GM21515 (cell line): Measurements from ENCODE around the gene PIK3R3.
"Not testable (repeated sequence)": the region's sequence is repeated elsewhere in the genome, so short reads cannot be mapped to it uniquely, and the experiment has no call there.

Experiments used
- ATAC-seq: cut with Tn5 transposase; IDR thresholded peaks from one replicate; pipeline ENCODE4 v1.9.1; 2021; ENCODE audit not compliant: unreplicated experiment

Gene PIK3R3

GRCh38 chr1:46113948-46114347 lies 18.5 kb downstream of the PIK3R3 start:
- no peak for ATAC-seq

DNA sequence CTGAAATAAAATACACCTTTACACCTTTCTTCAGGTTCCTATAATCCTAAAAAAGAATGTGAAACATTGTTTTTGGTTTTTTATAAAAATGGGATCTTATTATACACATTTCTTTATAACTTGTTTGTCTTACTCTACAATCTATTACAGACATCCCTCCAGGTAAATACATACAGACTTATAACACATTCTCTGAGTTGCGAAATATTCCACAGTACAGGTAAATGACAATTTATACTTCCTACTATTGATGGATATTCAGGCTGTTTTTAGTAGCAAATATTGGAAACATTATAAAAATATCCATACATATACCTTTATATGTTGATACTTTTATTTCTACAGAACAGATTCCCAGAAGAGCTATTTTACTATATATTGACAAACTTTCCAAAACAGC lies 20.3 kb downstream of the PIK3R3 start:
- ATAC-seq, result no peak

- no peak for ATAC-seq
Measured at GRCh38 chr1:46110521-46110920, 21.9 kb downstream of the PIK3R3 start.

- ATAC-seq, result no peak
Measured at GRCh38 chr1:46102769-46103476, 29.5 kb downstream of the PIK3R3 start.

DNA sequence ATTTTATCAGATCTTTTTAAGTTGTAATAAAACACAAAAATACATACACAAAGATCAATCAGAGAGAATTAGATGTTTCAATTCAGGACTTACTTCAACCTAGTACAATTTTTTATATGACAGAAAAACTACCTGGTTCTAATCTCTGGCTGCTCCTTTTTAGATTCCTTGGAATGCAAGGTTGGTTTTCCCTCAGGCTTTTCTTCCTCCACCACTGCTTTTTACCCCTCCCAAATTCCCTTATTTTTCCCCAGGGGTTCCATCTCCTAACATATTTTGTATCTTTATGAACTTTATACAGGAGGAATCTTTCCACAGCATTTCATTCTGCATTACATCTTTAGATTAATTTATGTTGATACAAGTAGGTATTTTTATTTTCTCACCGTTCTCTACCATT lies 33.2 kb downstream of the PIK3R3 start:
- no peak for ATAC-seq

DNA sequence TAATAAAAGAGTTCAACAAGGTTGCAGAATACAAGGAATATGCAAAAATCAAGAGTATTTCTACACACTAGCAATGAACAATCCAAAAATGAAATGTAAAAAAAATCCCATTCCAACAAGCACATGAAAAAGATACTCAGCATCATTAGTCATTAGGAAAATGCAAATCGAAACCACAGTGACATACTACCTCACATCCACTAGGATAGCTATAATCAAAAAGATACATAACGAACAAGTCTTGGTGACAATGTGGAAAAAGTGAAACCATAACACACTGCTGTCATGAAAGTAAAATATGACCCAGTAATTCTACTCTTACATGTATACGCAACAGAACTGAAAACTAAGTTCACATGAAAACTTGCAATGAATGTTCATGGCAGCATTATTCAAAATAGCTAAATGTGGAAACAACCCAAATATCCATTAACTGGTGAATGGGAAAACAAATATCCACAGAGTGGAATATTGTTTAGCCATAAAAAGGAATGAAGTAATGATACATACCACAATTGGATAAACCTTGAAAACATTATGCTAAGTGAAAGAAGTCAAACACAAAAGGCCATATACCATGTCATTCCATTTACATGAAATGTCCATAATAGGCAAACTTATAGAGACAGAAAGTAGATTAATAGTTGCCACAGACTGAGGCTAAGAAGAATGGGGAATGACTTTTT lies 34.3 kb downstream of the PIK3R3 start:
- ATAC-seq, result no peak

DNA sequence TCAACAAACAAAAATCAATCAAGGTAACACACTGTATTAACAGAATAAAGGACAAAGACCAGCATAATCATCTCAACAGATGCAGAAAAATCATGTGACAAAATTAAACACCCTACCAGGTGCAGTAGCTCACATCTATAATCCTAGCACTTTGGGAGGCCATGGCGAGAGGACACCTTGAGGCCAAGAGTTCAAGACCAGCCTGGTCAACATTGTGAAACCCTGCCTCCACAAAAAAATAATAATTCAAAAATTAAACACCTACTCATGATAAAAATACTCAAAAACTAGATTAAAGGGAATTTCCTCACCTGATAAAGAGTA lies 35.3 kb downstream of the PIK3R3 start:
- ATAC-seq, result no peak

DNA sequence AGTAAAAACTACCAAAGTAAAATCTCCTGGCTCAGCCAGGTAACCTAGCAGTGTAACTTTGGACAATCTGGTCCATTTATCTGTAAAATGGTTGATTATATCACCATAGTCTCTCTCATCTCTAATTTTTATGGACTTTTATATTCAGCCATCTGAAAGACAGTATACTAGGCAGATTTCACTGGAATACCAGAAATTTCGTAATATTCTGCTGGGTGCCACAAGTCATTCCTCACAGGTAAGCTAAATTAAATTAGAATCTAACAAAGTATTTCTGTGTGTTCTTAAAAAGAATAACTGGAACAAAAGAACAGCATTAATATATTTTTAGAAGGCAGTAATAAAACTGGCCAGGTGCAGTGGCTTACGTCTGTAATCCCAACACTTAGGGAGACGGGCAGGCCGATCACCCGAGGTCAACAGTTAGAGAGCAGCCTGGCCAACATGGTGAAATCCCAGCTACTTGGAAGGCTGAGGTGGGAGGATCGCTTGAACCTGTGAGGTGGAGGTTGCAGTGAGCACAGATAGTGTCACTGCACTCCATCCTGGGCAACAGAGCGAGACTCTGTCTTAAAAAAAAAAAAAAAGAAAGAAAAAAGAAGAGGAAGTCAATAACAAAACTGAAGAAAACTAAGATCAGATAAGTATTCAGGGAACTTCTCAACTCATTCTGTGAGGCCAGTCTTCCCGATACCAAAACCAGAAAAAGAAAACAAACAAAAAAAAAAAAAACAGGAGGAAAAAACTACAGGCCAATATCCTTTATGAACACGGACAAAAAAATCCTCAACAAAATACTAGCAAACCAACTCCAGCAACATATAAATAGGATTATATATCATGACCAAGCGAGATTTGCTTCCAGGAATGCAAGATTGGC lies 35.9 kb downstream of the PIK3R3 start:
- no peak for ATAC-seq

DNA sequence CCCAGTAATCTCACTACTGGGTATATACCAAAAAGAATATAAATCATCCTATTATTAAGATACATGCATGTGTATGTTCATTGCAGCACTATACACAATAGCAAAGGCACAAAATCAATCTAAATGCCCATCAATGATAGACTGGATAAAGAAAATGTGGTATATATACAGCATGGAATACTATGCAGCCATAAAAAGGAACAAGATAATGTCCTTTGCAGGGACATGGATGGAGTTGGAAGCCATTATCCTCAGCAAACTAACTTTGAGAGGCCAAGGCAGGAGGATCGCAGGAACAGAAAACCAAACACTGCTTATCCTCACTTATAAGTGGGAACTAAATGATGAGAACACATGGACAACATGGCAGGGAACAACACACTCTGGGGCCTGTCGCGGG lies 37.3 kb downstream of the PIK3R3 start:
- not testable (repeated sequence) for ATAC-seq

DNA sequence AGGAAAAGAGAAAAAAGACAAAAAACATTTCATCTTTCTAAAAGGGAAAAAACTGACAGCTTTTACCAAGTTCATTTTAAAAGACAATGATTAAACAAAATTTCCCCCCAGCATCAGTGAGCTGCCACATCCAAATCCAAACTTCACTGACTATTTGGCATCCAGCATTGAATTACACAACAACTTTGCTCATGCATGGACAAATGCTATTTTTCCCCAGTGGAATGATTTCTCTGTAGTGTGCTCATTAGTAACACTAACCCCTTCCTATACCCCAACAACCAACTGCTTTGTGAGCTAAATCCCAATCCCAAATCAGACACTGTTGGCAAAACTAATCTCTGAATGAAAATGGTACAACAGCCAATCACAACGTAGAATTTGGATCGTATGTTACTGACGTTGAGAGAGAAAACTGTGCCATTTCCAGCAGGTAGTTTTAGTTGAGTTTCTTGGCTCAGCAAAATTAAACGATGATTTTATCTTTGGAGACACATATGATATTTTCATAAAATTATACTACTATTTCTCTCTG lies 37.9 kb downstream of the PIK3R3 start:
- ATAC-seq, result no peak

DNA sequence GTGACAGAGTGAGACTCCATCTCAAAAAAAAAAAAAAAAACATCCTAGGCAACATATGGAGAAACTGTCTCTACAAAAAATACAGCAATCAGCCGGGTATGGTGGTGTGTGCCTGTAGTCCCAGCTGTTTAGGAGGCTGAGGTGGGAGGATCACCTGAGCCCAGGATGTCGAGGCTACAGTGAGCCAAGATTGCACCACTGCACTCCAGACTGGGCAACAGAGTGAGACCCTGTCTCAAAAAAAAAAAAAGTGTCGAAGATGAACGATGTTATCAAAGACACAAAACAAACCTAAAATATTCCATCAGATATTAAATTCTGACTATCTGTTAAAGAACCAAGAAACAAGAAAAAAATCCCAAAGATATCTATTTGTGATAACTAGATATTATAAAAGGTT lies 38.6 kb downstream of the PIK3R3 start:
- not testable (repeated sequence) for ATAC-seq

DNA sequence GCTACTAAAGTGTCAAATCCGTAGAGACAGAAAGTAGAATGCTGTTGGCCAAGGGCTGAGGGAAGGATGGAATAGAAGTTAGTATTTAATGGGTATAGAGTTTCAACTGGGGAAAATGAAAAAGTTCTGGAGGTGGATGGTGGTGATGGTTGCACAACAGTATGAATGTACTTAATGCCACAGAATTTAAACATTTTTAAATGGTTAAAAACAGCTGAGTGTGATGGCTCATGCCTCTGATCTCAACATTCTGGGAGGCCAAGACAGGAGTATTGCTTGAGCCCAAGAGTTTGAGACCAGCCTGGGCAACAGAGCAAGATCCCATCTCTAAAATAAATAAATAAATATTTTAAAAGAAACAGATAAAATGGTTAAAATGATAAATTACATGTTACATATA lies 44.5 kb downstream of the PIK3R3 start:
- no peak for ATAC-seq

- ATAC-seq, result no peak
Measured at GRCh38 chr1:46086576-46086975, 45.9 kb downstream of the PIK3R3 start.

GRCh38 chr1:46084553-46085451 lies 47.6 kb downstream of the PIK3R3 start:
- ATAC-seq, result no peak

DNA sequence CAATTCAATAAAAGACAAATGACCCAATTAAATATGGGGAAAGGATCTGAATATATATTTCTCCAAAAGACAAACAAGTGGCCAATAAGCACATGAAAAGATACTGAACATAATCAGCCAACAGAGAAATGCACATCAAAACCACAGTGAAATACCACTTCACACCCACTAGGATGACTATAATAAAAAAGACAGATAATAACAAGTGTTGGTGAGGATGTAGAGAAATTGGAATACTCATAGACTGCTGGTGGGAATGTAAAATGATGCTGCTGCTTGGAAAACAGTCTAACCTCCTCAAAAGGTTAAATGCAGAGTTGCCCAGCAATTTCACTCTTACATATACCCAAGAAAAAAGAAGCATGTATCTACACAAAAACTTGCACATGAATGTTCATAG lies 48.9 kb downstream of the PIK3R3 start:
- ATAC-seq, result no peak

GRCh38 chr1:46081619-46082018 lies 50.8 kb downstream of the PIK3R3 start:
- ATAC-seq, result no peak

- ATAC-seq, result no peak
Measured at GRCh38 chr1:46081206-46081605, 51.2 kb downstream of the PIK3R3 start.

- ATAC-seq, result no peak
Measured at GRCh38 chr1:46080257-46080656, 52.2 kb downstream of the PIK3R3 start.

- ATAC-seq, result no peak
Measured at GRCh38 chr1:46077644-46078043, 54.8 kb downstream of the PIK3R3 start.

DNA sequence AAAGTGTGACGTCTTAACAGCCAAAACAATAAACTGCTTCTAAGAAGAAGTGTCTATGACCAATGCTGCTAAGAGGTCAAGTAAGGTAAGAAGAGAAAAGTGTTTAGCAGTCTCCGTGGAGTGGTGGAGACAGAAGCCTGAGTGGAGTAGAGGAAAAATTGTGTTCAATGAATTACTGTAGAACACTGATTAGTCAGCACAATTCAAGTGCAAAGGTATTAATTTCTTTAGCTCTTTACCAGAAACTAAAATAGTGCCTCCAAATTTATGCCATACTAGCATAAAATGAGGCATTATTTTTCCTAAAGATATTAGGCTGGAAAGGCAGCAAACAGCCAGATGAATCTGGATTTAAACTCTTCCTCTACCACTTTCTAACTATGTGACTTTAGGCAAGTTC lies 56.1 kb downstream of the PIK3R3 start:
- no peak for ATAC-seq

DNA sequence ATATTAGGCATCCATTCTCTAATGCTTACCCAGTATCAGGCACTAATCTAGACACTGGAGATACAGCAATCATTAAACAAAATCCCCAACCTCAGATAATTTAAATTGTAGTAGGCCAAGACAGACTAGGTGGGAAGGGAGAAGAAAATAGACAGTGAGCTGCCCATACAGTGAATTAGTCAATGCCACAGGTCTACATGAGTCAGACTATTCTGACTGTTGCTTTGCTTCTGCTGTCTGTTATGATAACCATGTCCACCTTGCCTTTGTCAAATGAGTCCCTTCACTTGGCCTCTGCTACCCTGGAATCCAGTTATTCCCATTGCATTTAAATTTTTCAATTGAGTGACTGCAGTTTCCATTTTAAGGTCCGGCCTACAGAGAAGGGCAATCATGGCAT lies 59.5 kb downstream of the PIK3R3 start:
- no peak for ATAC-seq
